ENCODE measurements around the gene VASN. TPM values are rescaled to one million over a fixed set of nuclear protein-coding genes. Genes with fewer than 3 reads are reported as not detected.
"Not testable (repeated sequence)": the region's sequence is repeated elsewhere in the genome, so short reads cannot be mapped to it uniquely, and the experiment has no call there.

VASN gene
- polyA plus RNA-seq, 1 experiment: 19.1 TPM

DNA sequence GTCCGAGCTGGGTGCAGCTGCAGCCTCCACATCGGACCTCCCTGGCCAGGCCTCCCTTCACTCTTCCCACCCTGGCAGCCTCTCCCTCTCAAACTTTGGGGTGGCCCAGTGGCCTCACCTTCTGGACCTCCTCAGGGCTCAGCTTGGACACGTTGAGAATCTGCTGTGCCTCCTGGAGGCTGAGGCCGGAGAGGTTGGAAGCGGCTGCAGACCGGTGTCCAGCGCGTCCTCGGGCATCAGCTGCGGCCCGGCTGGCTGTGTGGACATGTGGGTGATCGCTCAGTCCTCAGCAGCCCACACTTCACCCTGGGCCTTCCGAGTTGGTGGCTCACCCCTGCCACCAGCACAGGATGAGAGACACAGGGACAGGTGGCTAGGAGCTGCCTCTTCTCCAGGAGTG, 30.4 kb upstream of the VASN start:
- no peaks in the 10 kb centered on the region for H3K9me3 ChIP-seq (ENCODE audit: control insufficient read depth, insufficient read depth, low read length)
- H3K27ac ChIP-seq (ENCODE audit: low read depth, low read length): peak overlapping the region; percentile 11
- no peak for TF ChIP-seq CTCF (IDR thresholded peaks at IDR 0.05; ENCODE audit: low read depth, low read length)
- POLR2A ChIA-PET: interaction anchor here (0.5 to 1.1 kb wide), 2 partner anchors 30 to 69 kb away, joined by 3 read pairs; no protein-coding TSS in a partner anchor
- H3K27me3 ChIP-seq (ENCODE audit: control insufficient read depth, insufficient read depth, low read length): no peaks in the 10 kb centered on the region
- DNase-seq (ENCODE audit: low read depth, low spot score): no peak
- CTCF ChIA-PET: interaction anchor here (1.0 to 1.4 kb wide), 2 partner anchors 62 to 88 kb away, joined by 4 to 11 read pairs; no protein-coding TSS in a partner anchor
- no peak overlapping the region for H3K4me3 ChIP-seq (ENCODE audit: low read depth, low read length)

DNA sequence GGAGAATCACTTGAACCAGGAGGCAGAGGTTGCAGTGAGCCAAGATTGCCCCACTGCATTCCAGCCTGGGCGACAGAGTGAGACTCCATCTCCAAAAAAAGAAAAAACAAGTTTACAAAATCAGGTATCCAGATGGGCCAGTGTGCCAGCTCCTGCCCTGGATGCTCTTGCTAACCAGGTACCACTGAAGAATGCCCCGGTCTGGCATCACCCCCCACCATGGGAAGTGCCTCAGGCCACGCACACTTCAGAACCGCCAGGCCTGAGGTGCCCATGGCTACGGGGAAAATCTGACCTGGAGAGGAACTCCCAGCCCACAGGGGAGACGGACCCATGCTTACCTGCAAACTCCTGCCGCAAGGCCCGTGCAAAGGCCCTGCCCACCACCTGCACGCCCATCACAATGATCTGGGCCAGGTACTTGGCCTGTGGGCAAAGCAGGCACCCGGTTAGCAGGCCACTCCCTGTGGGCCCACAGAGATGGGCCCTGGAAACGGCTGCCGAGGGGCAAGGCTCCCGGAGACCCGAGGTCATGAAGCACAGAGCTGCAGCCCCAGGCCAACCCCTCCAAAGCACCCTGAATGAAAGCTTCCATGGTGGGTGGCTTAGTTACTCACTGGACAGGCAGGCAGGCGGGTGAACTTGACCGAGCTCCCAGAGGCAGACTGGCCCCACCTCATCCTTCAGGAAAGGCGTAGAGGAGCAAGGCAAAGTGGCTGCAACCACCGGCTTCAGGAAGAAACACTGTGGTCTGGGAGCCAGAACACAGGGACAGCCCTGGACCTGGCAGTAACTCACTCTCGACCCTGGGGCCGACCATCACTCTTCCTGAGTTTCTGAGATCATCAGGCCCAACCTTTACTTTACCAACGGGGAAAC, 28.5 kb upstream of the VASN start:
- DNase-seq (ENCODE audit: low read depth, low spot score): no peak
- Histone ChIP-seq H3K27ac (ENCODE audit: low read depth, low read length) (no peak overlapping the region), H3K27me3 (ENCODE audit: control insufficient read depth, insufficient read depth, low read length) (no peaks in the 10 kb centered on the region), H3K9me3 (ENCODE audit: control insufficient read depth, insufficient read depth, low read length) (no peaks in the 10 kb centered on the region), H3K4me3 (ENCODE audit: low read depth, low read length) (no peak overlapping the region)
- POLR2A ChIA-PET: no interaction called here
- TF ChIP-seq CTCF (IDR thresholded peaks at IDR 0.05; ENCODE audit: low read depth, low read length): no peak
- CTCF ChIA-PET: interaction anchor here (1.0 kb wide), 1 partner anchor 16 kb away, joined by 4 read pairs; no protein-coding TSS in a partner anchor

GRCh38 chr16:4344300-4344982, 27.2 kb upstream of the VASN start:
- H3K27ac ChIP-seq (ENCODE audit: low read depth, low read length); H3K4me3 ChIP-seq (ENCODE audit: low read depth, low read length); POLR2A ChIA-PET; H3K9me3 ChIP-seq (ENCODE audit: control insufficient read depth, insufficient read depth, low read length); H3K27me3 ChIP-seq (ENCODE audit: control insufficient read depth, insufficient read depth, low read length); DNase-seq (ENCODE audit: low read depth, low spot score): not testable (repeated sequence)
- CTCF ChIA-PET: interaction anchor here (1.0 kb wide), 1 partner anchor 15 kb away, joined by 4 read pairs; no protein-coding TSS in a partner anchor

DNA sequence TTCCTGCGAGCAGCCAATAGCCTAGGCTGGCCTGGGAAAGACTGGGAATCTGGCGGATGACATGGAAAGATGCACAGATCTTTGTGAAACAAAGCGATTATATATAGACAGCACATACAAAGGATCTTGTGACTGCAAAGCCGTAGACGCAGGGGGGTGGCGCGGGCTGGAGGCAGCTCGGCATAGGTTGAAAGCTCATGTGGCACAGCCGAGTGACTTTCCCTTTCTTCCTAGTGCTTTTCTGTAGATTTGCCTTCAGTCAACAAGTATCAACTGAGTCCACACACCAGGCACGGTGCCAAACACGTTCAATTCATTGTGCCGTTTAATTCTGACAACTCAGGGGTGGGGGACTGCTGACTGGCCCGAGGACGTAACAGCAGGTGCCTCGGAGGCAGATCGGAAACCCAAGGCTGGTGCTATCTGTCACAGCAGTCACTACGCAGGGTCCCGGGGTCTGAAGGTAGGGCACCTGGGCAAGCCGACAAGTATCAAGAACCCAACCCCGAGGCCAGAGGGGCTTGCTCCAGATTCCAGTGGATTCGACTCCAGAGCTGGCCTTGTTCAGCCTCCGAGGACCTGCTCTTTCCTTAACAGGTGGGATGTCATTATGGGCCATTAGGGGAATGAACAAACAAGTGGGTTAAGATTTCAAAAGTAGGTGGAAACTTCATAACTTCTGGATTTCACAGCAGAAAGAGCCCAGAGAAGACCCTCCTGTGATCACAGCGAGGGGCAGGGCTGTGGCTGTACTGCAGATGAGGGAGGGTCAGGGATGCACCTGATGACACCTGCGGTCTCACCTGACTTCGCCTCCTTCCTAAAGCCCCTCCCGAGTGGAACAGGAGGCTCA, 26.4 kb upstream of the VASN start:
- Histone ChIP-seq H3K4me3 (ENCODE audit: low read depth, low read length) (no peak overlapping the region), H3K27ac (ENCODE audit: low read depth, low read length) (no peak overlapping the region), H3K9me3 (ENCODE audit: control insufficient read depth, insufficient read depth, low read length) (no peaks in the 10 kb centered on the region), H3K27me3 (ENCODE audit: control insufficient read depth, insufficient read depth, low read length) (no peaks in the 10 kb centered on the region)
- no peak for TF ChIP-seq CTCF (IDR thresholded peaks at IDR 0.05; ENCODE audit: low read depth, low read length)
- CTCF ChIA-PET: no interaction called here
- POLR2A ChIA-PET: no interaction called here
- no peak for DNase-seq (ENCODE audit: low read depth, low spot score)
